Small intestine (tissue), 16 donors: ENCODE results near the gene CLDN2. TPM values are rescaled to one million over a fixed set of nuclear protein-coding genes. Genes with fewer than 3 reads are reported as not detected.
A peak's percentile ranks its signal among the peaks of the same experiment; 100 is the strongest.
"Not testable (repeated sequence)": the region's sequence is repeated elsewhere in the genome, so short reads cannot be mapped to it uniquely, and the experiment has no call there.

Experiments used
- DNase-seq, 2 donors: peaks; one replicate each; pipeline versions ENCODE4 v3.0.0 to v3.0.0-alpha.2; 2013
- FAIRE-seq: peaks from 2 replicates; lab custom pipeline; 2012; peaks lifted over from hg19 to GRCh38; lab: Jason Lieb, UNC
- H3K27ac ChIP-seq, 3 donors: one replicate each; pipeline ENCODE4 v1.5.1; 2013; ENCODE audit warnings: low read length in 2 of 3, mild to moderate bottlenecking in 2 of 3, control low read depth in 1 of 3, inconsistent platforms in 1 of 3, low read depth in 1 of 3, moderate library complexity in 1 of 3
- H3K27me3 ChIP-seq, 3 donors: one replicate each; pipeline ENCODE4 v1.6.1; 2013; ENCODE audit warnings: low read length in 3 of 3, inconsistent platforms in 1 of 3; ENCODE audit not compliant: control insufficient read depth in 3 of 3, insufficient read depth in 3 of 3
- H3K36me3 ChIP-seq, 3 donors: one replicate each; pipeline ENCODE4 v1.6.1; 2013; ENCODE audit warnings: low read length in 3 of 3, inconsistent platforms in 1 of 3, low read depth in 1 of 3, mild to moderate bottlenecking in 1 of 3, moderate library complexity in 1 of 3; ENCODE audit not compliant: control insufficient read depth in 3 of 3, insufficient read depth in 2 of 3
- H3K4me1 ChIP-seq, 3 donors: one replicate each; pipeline ENCODE4 v1.6.1; 2013; ENCODE audit warnings: low read length in 2 of 3, inconsistent platforms in 1 of 3, low read depth in 1 of 3, mild to moderate bottlenecking in 1 of 3, moderate library complexity in 1 of 3; ENCODE audit not compliant: control insufficient read depth in 3 of 3, insufficient read depth in 2 of 3
- H3K4me3 ChIP-seq, 3 donors: one replicate each; pipeline ENCODE4 v1.5.1; 2013; ENCODE audit warnings: low read length in 3 of 3, control low read depth in 1 of 3, inconsistent platforms in 1 of 3, low read depth in 1 of 3, mild to moderate bottlenecking in 1 of 3, moderate library complexity in 1 of 3
- H3K9me3 ChIP-seq, 2 donors: one replicate each; pipeline ENCODE4 v1.6.1; 2013; ENCODE audit warnings: low read depth in 1 of 2, low read length in 1 of 2; ENCODE audit not compliant: control insufficient read depth in 2 of 2, insufficient read depth in 1 of 2
- WGBS, 3 donors: extraction: QIAGEN DNeasy Blood & Tissue Kit; methylation state at CpG; one replicate each; pipeline ENCODE4 v1.1.7; 2013; 5-methylcytosine and 5-hydroxymethylcytosine counted together
- long read RNA-seq, 10 donors: transcript quantifications; one replicate each; lab custom pipeline, GENCODE V29; 2026
- polyA plus RNA-seq, 4 donors: library from polyadenylated mRNA; stranded (reverse) in 3 of 4; unstranded in 1 of 4; fragments of 200-250 nt in 3 of 4; fragments of 120-200 nt in 1 of 4; gene quantifications; one replicate each; pipeline versions ENCODE4 v1.2.1 to v1.2.3, GENCODE V29; 2013
- donor health status: healthy with polysubstance abuse.
- donor health status: control.
- donor health status: control.
- donor health status: Bipolar disorder and iron deficiency.
- donor health status: healthy.

Gene CLDN2
- 100 to 1,000 TPM in 1 of 4 donors, 10 to 100 TPM in 1, 1 to 10 TPM in 2; 1.3 to 156 (median 22.0) TPM for polyA plus RNA-seq
- long read RNA-seq, donor 1: 0 reads
- long read RNA-seq, donor 2: 0 reads
- long read RNA-seq, donor 3, partial matches to known transcripts: 161 of 161 reads
- long read RNA-seq, donor 3, other reads (novel, unspliced or antisense): 0 of 161 reads
- long read RNA-seq, donor 4: 0 reads
- long read RNA-seq, donor 5, partial matches to known transcripts: 0 of 1 reads
- long read RNA-seq, donor 5, other reads (novel, unspliced or antisense): 0 of 1 reads
- long read RNA-seq, donor 6: 0 reads
- long read RNA-seq, donor 7: 0 reads
- long read RNA-seq, donor 8: 0 reads
- long read RNA-seq, donor 9: 0 reads
- long read RNA-seq, donor 10: 0 reads

GRCh38 chrX:106919932-106920452 lies at the start of gene CLDN2:
Gene CLDN2 (plus strand): TSS chrX:106920402. CDS start chrX:106928229, 7,827 bp downstream.
- Histone ChIP-seq H3K27ac (no peak within 1 kb of the TSS), H3K4me3 (no peak within 1 kb of the TSS), H3K27me3 (no peaks in the 10 kb centered on the region), H3K9me3 (no peaks in the 10 kb centered on the region), H3K4me1 (peaks cover 2 to 10% (median 5%) of the 10 kb centered on the region in 3 donors), H3K36me3 (no peaks in the 10 kb centered on the region)
- no peak for DNase-seq
- WGBS, 3 donors: 11 to 32% (median 23%) methylated on average over 2 of the region's 2 CpGs
- no peak for FAIRE-seq

- H3K27ac ChIP-seq, FAIRE-seq, H3K27me3 ChIP-seq, DNase-seq, H3K9me3 ChIP-seq, H3K4me3 ChIP-seq, H3K4me1 ChIP-seq, H3K36me3 ChIP-seq: not testable (repeated sequence)
- WGBS, 3 donors: 88 to 96% (median 91%) methylated on average over 2 of the region's 2 CpGs
Observed at GRCh38 chrX:106872796-106873195, 47.4 kb upstream of the CLDN2 start.

GRCh38 chrX:106874075-106874474 lies 46.1 kb upstream of the CLDN2 start:
- peak; percentile 13 to 19 for DNase-seq
- FAIRE-seq: peak; percentile 82
- Histone ChIP-seq H3K27me3 (no peaks in the 10 kb centered on the region), H3K27ac (no peak overlapping the region), H3K36me3 (peaks cover 0 to 6% (median 0%) of the 10 kb centered on the region in 3 donors), H3K4me3 (no peak overlapping the region), H3K9me3 (no peaks in the 10 kb centered on the region), H3K4me1 (no peaks in the 10 kb centered on the region)
- WGBS, 3 donors: 39 to 63% (median 39%) methylated on average over 2 of the region's 2 CpGs

GRCh38 chrX:106875151-106875550 lies 45.1 kb upstream of the CLDN2 start:
- Histone ChIP-seq H3K27me3 (no peaks in the 10 kb centered on the region), H3K4me3 (no peak overlapping the region), H3K4me1 (no peaks in the 10 kb centered on the region), H3K27ac (no peak overlapping the region), H3K9me3 (no peaks in the 10 kb centered on the region), H3K36me3 (peaks cover 0 to 6% (median 0%) of the 10 kb centered on the region in 3 donors)
- DNase-seq (no peak), FAIRE-seq (no peak)
- 65 to 88% (median 77%) methylated on average over 1 of the region's 1 CpG for WGBS, 3 donors

GRCh38 chrX:106889468-106889867 lies 30.7 kb upstream of the CLDN2 start:
- Histone ChIP-seq H3K9me3 (no peaks in the 10 kb centered on the region), H3K27ac (no peak overlapping the region), H3K36me3 (no peaks in the 10 kb centered on the region), H3K4me1 (no peaks in the 10 kb centered on the region), H3K4me3 (no peak overlapping the region), H3K27me3 (no peaks in the 10 kb centered on the region)
- DNase-seq: no peak
- WGBS, 3 donors: 37 to 64% (median 44%) methylated on average over 1 of the region's 1 CpG
- FAIRE-seq: no peak

GRCh38 chrX:106891762-106892460 lies 28.3 kb upstream of the CLDN2 start:
- FAIRE-seq (no peak), DNase-seq (peak in 1 of 2 donors; percentile 37)
- no peaks in the 10 kb centered on the region for H3K36me3 ChIP-seq
- H3K9me3 ChIP-seq: no peaks in the 10 kb centered on the region
- no peaks in the 10 kb centered on the region for H3K27me3 ChIP-seq
- H3K4me3 ChIP-seq: no peak overlapping the region
- 28 to 50% (median 43%) methylated on average over 7 of the region's 7 CpGs for WGBS, 3 donors
- no peak overlapping the region for H3K27ac ChIP-seq
- no peaks in the 10 kb centered on the region for H3K4me1 ChIP-seq

GRCh38 chrX:106894392-106894909 lies 25.8 kb upstream of the CLDN2 start:
- DNase-seq: peak; percentile 53 to 69
- no peak for FAIRE-seq
- WGBS, 3 donors: 16 to 22% (median 21%) methylated on average over 6 of the region's 6 CpGs
- Histone ChIP-seq H3K36me3 (no peaks in the 10 kb centered on the region), H3K27ac (no peak overlapping the region), H3K27me3 (no peaks in the 10 kb centered on the region), H3K9me3 (no peaks in the 10 kb centered on the region), H3K4me3 (no peak overlapping the region), H3K4me1 (peaks cover 0 to 7% (median 0%) of the 10 kb centered on the region in 3 donors)

GRCh38 chrX:106894978-106895452 lies 25.2 kb upstream of the CLDN2 start:
- Histone ChIP-seq H3K9me3 (no peaks in the 10 kb centered on the region), H3K27me3 (no peaks in the 10 kb centered on the region), H3K4me1 (peaks cover 0 to 12% (median 0%) of the 10 kb centered on the region in 3 donors), H3K4me3 (no peak overlapping the region), H3K27ac (no peak overlapping the region), H3K36me3 (no peaks in the 10 kb centered on the region)
- 47 to 59% (median 49%) methylated on average over 2 to 3 of the region's 3 CpGs for WGBS, 3 donors
- no peak for FAIRE-seq
- no peak for DNase-seq
